ENCODE data around the gene GLRA3.
"Not testable (repeated sequence)": the region's sequence is repeated elsewhere in the genome, so short reads cannot be mapped to it uniquely, and the experiment has no call there.

The GLRA3 gene

DNA sequence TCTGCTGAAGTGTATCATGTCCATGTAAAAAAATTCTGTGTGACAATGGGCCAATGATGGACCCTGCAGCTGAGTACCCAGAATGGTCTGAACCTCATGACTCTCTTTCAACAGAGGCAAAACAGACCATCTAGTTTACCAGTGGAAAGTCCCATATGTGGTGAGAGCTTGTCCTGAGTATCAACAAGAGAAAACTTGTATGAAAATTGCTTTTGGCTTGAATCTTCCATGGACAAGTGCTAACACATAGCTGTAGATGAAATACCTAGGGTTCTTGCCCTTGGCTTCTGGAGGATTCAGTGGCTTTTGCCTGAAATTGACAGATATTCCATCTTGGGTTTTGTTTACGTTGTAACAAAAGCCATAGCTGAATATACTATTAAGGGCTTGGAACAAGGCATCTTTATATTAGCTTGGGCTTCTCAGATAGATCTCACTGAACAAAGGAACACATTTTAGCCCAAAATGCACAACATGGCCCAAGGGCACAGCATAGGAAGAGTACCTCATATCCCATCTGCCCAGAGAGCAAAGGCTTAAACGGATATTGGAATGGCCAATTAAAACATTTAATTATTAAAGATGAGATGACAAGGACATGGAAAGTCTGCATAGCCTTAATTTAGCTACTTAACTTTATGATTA lies 178.2 kb downstream of the GLRA3 start:
- DNase-seq, result no peak

DNA sequence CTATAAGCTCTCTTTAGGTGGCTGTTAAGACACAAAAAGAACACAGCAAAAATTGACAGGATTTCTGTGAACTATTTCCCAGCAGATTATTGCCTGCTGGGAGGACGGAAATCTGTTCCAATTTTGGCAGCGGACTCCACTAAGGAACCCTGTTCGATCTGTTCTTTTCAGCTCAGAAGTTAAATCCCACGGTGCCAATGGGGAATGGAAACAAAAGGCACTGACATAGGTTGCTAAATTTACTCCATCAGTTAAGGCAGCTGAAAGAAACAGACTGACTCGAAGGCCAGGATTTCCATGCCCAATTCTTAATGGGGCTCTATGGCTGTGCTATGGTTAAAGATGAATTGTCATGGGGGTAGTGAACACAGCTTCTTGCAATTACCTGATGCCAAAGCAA lies 180.2 kb downstream of the GLRA3 start:
- DNase-seq, result no peak

DNA sequence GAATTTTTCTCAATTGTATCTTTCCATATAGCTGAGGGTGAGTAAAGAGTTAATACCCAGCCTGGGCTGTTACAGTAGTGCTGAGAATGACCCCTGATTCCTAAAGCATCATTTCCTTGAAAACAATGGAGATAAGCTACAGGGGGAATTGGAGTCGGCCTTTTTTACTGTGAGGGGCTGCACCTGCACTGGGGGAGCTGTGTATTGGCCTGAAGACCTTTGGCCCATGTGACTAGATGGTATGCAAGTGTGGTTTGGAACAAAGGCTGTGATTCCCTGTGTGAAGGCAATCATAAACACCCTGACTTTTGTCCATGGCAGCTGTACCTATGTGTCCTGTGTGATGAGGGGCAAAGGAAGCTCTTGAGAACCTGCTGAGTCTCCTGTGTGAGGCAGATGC lies 182.7 kb downstream of the GLRA3 start:
- DNase-seq, result no peak

DNA sequence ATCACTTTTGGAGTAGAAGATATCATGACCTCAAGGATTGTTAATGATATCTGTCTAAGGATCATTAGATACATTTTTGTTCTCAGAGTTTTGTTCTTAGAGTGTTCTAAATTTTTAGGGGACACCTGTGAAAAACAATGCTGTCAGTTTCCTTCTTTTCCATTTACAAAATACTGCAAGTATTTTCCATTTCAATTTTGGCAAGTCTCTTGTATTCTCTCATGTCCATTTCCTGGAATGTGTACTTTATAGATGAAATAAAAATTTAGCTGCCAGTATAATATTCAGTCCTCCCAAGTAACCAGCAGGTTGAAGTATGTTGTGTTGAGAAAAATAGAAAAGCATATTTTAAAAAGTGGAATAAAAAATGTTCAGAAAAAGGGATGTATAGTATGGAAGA lies 188.9 kb downstream of the GLRA3 start:
- DNase-seq, result no peak

DNA sequence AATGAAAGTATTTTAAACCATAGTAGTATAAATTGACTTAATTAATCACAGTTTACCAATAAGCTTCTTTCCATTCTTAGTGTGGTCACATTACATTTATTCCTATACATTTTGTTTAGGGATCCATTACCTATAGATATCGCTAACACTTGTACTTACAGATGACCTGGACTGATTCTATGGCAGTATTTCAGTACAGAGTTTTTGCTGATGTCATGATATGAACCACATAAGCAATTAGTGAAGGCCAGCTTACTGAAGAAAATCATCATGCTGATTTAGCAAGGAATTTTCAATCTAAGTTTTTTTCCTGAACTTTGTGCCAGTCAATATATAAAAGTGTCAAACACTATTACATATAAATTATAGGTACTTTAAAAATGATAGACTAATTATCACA lies 193.3 kb downstream of the GLRA3 start:
- DNase-seq, result no peak

DNA sequence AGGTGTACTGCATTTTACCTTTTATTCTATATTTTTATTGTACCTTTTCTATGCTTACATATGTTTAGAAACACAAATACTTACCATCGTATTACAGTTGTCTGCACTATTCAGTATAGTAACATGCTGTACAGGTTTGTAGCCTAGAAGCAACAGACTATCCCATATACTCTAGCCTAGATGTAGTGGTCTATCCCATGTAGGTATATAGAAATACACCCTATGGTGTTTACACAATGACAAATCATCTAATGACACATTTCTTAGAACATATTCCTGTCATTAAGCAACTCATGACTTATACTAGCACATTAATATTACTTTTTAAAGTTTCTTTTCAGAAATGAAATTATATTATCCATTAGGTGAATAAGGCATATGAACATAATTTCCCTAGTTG lies 195.6 kb downstream of the GLRA3 start:
- no peak for DNase-seq

DNA sequence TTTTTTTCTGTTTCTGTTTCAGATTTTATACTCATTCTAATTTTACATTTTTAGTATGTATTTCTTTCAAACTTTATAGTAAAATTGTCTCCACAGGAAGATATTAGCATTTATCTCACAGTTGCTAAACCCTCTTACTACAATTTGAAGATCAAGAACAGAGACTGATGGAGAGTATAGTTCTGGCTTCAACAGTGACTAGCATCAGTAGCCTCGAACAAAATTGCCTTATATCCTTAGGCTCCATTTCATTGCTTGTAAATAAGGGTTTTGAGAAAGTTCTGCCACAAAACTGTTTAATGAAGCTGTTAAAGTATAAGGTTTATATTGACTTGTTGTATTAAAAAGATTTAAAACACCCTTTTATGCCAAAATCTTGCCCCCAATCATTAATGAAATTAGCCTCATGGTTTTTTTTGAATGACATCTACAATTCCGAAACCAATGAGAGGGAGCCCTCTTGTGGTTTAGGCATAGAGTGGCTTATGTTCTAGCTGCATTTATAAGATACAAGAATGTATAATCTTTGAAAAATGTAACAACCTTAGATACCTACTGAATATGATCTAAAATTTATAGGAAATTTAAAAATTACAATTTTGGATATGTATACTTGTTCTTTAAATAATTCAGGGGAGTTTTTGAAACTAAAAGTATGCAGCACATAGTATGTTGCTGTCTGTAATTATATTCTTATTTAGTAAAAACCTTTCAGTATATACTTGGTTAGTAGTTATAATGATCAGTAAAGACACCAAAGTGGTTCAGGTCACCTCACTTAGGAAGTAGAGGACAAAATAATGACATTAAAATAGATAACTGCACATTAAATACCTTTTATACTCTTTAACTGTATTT lies 196.9 kb downstream of the GLRA3 start:
- peak; percentile 28 for DNase-seq

DNA sequence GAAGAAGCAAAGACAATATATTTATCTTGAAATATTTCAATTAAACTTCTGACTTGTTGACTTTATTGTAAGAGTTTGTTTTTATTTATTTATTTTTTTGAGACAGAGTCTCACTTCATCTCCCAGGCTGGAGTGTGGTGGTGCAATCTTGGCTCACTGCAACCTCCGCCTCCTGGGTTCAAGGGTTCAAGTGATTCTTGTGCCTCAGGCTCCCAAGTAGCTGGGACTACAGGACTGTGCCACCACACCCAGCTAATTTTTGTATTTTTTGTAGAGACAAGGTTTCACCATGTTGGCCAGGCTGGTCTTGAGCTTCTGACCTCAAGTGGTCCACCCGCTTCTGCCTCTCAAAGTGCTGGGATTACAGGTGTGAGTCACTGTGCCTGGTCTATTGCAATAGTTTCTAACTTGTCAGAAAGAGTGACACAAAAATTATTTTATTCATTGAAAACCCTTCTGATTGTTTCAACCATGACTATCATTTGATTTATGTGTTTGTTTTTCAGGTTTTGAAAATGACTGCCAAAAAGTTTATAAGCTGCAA lies 199.1 kb downstream of the GLRA3 start:
- DNase-seq, result not testable (repeated sequence)

DNA sequence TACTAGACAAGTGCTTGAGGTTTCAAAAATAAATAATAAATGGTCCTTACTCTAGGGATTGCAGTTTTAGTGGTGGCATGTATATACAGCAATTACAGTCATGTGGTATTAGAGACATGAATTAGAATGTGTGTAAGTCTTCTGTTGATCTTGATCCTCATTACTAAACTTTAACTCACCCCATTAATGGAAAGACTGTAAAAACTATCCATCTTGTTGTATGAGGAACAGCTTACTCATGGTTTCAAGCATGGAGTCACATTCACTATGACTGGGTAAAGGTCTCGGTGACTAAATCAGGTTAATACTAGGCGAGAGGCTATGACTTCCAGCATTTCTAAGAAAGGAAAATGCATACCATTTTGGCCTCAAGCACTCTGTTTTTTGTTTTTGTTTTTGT lies 199.8 kb downstream of the GLRA3 start:
- DNase-seq, result no peak

DNA sequence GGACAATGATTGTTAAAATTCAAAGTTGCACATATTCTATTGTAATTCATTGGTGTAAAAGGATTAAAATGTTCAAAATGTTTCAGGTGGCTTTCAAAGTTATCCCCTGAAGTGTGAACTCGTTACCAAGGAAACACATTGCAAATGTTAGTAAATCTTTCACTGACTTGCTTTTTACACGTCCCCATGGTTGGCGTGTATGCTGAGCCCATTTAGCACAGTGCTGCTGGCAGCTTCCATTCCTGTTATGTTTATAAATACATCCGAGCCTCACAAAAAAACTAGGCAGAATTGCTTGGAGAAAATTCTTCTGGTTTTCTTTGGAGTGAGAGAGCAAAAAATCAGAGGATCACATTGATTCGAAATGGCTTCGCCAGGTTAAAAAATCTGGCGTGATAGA lies 200.9 kb downstream of the GLRA3 start:
- DNase-seq, result no peak

DNA sequence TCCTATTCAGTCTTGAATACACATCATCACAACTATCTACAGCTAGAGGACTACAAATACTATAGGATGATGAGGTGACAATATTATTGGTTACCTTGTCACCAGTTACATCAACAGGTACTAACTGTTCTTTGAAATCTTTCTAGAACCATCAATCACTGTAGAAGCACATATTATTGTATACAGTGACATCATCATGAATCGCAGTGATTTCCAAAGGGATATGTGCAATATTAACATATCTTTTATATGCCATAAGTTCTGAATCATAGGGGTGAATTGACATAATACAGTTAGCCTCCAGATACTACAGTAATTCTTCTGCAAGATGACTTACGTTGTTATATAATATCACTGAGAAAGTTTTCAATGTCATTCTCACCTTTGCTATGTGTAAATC lies 201.6 kb downstream of the GLRA3 start:
- no peak for DNase-seq

DNA sequence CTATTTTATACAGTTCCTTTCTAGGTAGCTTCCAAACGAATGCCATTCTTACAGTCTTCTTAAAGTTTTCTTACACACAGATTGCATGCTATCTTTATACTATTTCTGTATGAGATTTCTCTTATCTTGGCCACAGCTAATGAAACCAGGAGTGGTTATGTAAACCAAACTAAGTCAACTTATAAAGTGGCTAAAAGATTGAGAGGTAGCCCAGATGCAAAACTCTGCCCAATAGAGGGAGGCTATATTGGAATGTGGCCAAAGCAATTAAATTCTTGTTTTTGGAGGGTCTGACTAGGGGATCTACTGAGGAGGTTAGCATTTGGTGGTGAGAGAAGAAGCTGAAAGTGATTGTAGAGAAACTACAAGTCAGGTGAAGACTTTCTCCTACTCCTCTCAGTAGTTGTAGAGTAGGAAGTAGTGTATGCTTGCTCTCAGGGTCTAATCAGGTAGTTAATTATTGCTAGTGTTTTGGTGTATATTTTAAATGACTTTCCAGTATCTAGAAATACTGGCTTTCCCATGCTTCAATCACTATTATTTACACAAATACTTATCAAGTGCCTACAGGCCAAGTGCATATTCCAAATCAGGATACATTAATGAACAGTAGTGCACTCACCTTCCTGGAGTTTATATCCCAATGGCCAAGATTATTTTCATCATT lies 202.6 kb downstream of the GLRA3 start:
- DNase-seq, result no peak

DNA sequence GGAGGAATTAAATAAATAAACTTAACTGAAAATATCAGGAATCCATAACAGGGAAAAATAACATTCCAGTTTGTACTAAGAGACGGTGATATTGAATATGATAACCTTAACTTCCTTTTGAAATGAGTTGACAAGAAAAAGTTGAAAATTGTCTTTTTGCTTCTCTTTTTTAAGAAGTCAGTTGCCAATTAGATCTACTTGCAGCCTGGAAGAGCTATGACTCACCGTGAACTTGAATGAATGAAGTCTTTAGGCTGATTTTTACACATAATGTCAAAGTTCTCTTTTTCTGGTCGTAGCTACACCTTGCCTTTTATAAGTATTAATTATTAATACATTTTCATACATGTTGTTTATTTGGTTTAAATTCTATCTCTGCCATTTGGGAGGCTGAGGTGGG lies 212.4 kb downstream of the GLRA3 start:
- DNase-seq, result no peak

DNA sequence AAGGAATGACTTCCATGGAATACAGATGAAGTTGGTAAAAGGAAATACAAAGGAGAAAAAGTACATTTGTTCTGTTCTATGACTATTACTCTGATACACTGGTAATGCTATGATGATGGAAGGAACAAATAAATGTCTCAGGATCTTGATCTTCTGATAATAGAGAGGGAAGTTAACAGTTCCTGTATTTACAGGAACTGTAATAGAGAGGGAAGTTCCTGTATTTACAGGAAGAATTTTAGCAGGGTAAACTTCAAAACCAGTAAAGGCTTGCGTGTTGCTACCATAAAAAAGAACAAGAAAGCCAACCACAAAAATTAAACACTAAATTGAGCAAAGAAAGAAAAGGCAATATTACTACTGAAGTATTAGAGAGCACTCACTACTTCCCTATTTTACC lies 215.1 kb downstream of the GLRA3 start:
- no peak for DNase-seq

DNA sequence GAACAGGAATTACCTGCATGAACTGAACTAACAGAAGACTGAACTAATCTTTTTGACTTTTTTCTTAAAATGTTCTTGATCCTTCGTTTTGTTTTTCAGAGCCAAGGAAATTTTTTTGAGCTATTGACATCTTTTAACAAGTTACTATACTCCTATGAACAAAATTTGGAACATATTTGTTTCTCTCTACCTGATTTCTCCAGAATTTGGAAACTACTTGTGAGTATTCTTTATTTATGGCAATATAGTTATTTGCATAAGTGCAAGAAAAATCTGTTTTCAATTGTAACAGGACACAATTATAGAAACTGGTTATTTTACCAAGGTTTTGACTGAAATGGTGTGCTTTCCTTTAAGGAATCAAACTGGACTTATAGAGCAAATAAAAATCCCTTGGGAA lies 217.3 kb downstream of the GLRA3 start:
- no peak for DNase-seq

DNA sequence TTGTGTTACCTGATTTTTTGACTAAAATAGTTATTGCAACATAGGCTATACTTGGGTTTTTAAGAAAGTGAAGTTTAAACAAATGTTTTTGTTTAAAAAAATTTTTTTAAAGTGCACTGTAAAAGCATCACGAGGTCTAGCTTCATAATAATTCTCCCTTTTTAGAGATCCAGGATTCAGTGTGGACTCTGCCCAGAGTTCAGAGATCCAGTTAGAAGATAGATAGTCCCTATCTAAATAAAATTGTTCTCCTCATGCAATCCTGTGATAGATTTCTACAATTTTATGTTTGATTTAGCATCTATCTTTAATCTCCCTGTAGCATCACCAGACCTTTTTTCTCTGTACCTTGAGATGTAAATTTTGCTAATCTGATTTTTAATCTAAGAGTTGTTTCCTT lies 221.3 kb downstream of the GLRA3 start:
- DNase-seq, result no peak

DNA sequence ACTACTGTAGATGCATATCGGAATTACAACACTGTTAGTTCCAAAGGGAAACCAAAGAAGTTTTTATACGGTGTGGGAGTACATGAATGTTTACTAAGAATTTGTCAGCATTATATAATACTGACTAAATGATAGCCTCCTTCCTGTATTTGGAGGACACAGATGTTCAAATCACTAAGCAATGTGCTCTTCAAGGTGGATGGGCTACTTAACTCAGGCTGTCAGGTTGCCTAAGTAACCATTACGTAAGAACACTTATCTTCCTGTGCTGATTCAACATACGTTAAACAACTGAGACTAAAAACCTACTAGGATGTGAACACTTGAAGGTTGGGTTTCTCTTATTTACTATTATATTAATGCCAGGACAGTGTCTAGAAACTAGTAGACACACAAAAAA lies 224.8 kb downstream of the GLRA3 start:
- DNase-seq, result no peak

DNA sequence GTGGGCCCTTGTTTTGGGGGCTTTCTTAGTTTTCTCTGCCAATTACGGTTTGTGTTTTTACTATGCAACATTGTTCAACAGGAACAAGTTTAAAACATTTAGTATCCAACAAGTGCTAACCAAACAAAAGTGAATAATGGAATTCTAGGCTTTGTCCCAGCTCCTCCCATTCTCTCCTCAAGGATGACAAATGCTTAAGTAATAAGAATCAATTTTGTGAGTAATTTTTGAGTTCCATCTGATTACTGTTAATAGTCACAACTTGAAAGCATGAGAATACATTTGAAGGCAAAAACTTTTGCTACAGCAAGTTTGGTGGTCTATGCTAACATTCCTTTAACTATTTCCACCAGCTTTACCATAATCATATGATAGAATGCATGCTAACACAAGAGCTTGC lies 228.7 kb downstream of the GLRA3 start:
- DNase-seq, result no peak

DNA sequence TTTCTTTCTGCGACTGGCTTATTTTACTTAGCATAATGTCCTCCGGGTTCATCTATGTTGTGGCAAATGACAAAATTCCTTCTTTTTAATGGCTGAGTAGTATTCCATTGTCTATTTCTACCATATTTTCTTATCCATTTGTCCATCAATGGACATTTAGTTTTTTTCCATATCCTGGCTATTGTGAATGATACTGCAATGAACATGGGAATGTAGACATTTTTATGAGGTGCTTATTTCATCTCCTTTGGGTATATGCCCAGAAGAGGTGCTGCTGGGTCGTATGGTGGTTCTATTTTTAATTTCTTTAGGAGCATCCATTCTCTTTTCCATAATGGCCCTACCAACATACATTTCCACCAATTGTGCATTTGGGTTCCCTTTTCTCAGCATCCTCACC lies 230.2 kb downstream of the GLRA3 start:
- no peak for DNase-seq

DNA sequence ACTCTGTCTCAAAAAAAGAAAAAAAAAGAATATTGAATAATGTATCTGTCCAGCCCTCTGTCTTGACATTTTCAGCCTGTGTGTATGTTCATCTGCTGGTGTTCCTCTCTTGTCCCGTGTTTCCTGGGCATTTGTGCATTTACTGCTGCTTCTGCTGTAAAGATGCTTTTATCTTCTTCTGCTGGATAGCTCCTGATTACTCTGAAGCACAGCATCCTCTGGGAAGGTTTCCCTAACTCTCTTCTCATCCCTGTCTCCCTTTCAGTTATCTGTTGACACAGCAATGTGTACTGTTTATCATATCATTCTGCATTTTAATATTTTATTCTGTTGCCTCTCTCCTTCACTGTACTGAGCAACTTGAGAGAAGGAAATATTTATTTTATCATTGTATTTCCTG lies 232.5 kb downstream of the GLRA3 start:
- DNase-seq, result no peak

DNA sequence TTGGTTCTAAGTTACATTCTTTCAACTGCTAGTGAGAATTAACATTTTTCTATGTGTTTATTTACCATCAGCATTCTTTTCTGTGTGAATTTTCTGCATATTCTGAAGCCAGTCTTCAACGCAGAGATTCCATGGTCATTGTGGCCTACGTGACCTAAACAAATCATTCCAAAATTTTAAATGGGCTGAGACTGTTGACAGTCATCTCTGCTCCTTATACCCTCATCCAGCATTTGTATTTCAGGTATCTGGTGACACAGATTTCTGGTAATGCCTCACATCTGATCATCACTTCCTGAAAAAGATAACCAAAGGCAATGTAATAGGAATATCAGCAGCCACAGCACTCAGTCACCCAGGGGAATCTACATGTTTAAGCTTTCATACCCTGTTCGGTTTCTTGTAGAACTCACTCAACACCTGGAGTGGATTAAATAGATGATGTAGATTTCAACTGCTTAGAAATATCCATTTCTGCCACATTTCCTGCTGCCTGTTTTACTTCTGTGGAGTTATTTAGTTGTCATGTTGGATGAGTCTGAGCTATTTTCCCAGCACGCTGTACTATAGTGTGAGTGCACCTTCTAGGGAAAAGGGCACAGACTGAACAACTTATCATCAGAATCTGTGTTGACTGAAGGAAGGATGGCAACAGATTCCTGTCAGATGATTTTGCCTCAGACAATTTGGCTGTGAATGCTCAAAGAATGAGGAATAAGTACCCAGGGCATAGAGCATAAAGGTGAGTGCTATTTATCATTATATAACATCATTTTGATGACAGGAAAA lies 233.7 kb downstream of the GLRA3 start:
- no peak for DNase-seq

DNA sequence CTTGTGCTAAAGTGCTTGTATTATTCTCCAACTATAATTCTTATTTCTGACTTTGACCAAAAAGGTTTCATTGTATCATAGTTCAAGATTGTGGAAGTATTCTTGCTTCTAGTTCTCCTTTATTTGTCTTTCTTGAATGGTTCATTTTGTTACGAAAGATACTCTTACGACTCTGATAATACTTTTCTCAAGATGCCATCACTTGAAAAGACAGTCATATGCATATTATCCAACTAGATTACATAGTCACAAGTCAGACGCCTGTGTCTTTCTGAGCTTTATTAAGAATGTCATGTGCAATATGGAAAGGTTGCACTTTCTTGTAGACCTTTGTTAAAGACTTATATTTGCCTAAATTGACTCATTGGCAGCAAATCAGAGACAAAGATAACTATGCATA lies 235.3 kb downstream of the GLRA3 start:
- no peak for DNase-seq

DNA sequence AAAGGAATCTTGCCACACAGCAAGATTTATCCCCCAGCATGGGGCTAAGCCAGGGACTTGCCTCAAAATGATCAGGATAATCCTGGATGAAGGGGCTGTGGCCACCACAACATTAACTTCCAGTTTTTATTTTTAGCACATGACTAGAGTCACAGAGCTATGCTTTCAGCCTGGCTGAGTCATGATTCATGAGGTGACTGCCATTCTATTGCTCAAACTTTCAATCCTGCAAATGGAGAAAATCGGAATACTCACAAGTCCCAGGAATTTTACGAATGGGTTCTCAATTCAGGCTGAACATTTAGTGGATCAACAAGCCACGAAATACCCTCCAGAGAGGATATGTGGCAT lies 236.1 kb downstream of the GLRA3 start:
- no peak for DNase-seq
